ENCODE measurements around the gene PLA2G1B. TPM values are rescaled to one million over a fixed set of nuclear protein-coding genes. Genes with fewer than 3 reads are reported as not detected.

The PLA2G1B gene
- total RNA-seq, 1 experiment from 2014 or later: not detected

Other genes with a start within 250 kb of the PLA2G1B start
- 30.0 and 35.5 TPM in 2 replicates for gene RAB35, start 211.0 kb downstream of the PLA2G1B start, total RNA-seq (2014; rRNA removed; shearing (Covaris generic))
- gene GCN1, start 133.1 kb downstream of the PLA2G1B start, total RNA-seq (2014; rRNA removed; shearing (Covaris generic)): 41.5 and 43.4 TPM in 2 replicates
- gene RPLP0, start 126.7 kb downstream of the PLA2G1B start, total RNA-seq (2014; rRNA removed; shearing (Covaris generic)): 2,135 and 2,569 TPM in 2 replicates
- 136 and 156 TPM in 2 replicates for gene PXN, start 62.0 kb downstream of the PLA2G1B start, total RNA-seq (2014; rRNA removed; shearing (Covaris generic))
- under 0.01 TPM in 2 replicates for gene RNU4-2, start 35.9 kb downstream of the PLA2G1B start, total RNA-seq (2014; rRNA removed; shearing (Covaris generic))
- gene RNU4-1, start 34.5 kb downstream of the PLA2G1B start, total RNA-seq (2014; rRNA removed; shearing (Covaris generic)): under 0.01 TPM in 2 replicates
- gene SIRT4, start 25.5 kb downstream of the PLA2G1B start, total RNA-seq (2014; rRNA removed; shearing (Covaris generic)): 1.3 and 1.4 TPM in 2 replicates
- gene MSI1, start 41.4 kb upstream of the PLA2G1B start, total RNA-seq (2014; rRNA removed; shearing (Covaris generic)): 0.57 and 1.6 TPM in 2 replicates
- gene COX6A1, start 110.3 kb upstream of the PLA2G1B start, total RNA-seq (2014; rRNA removed; shearing (Covaris generic)): 636 and 726 TPM in 2 replicates
- gene TRIAP1, start 118.6 kb upstream of the PLA2G1B start, total RNA-seq (2014; rRNA removed; shearing (Covaris generic)): 67.3 and 73.1 TPM in 2 replicates
- 19.8 and 22.3 TPM in 2 replicates for gene GATC, start 118.7 kb upstream of the PLA2G1B start, total RNA-seq (2014; rRNA removed; shearing (Covaris generic))
- gene SRSF9, start 142.0 kb upstream of the PLA2G1B start, total RNA-seq (2014; rRNA removed; shearing (Covaris generic)): 189 and 207 TPM in 2 replicates
- 570 and 573 TPM in 2 replicates for gene DYNLL1, start 168.3 kb upstream of the PLA2G1B start, total RNA-seq (2014; rRNA removed; shearing (Covaris generic))
- 30.2 and 39.2 TPM in 2 replicates for gene COQ5, start 201.4 kb upstream of the PLA2G1B start, total RNA-seq (2014; rRNA removed; shearing (Covaris generic))
- gene RNF10, start 206.6 kb upstream of the PLA2G1B start, total RNA-seq (2014; rRNA removed; shearing (Covaris generic)): 46.2 and 85.2 TPM in 2 replicates